ENCODE measurements around the gene TBL1X.

TBL1X gene

DNA sequence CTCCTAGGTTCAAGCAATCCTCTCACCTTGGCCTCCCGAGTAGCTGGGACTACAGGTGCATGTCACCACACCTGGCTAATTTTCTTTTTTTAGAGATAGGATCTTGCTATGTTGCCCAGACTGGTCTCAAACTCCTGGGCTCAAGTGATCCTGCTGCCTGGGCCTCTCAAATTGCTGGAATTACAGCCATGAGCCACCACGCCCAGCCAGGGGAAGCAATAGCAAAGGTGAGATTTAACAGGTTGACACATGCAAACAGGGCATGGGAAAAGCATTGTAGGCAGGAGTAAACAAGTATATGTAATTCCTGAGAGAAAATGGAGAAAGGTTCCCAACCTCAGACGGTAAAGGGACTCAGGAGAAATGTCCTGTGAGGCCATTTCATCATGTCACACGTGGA, 33.6 kb upstream of the TBL1X start:
- TF ChIP-seq, protein P1, sequence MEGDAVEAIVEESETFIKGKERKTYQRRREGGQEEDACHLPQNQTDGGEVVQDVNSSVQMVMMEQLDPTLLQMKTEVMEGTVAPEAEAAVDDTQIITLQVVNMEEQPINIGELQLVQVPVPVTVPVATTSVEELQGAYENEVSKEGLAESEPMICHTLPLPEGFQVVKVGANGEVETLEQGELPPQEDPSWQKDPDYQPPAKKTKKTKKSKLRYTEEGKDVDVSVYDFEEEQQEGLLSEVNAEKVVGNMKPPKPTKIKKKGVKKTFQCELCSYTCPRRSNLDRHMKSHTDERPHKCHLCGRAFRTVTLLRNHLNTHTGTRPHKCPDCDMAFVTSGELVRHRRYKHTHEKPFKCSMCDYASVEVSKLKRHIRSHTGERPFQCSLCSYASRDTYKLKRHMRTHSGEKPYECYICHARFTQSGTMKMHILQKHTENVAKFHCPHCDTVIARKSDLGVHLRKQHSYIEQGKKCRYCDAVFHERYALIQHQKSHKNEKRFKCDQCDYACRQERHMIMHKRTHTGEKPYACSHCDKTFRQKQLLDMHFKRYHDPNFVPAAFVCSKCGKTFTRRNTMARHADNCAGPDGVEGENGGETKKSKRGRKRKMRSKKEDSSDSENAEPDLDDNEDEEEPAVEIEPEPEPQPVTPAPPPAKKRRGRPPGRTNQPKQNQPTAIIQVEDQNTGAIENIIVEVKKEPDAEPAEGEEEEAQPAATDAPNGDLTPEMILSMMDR (IDR thresholded peaks at IDR 0.05), result no peak

DNA sequence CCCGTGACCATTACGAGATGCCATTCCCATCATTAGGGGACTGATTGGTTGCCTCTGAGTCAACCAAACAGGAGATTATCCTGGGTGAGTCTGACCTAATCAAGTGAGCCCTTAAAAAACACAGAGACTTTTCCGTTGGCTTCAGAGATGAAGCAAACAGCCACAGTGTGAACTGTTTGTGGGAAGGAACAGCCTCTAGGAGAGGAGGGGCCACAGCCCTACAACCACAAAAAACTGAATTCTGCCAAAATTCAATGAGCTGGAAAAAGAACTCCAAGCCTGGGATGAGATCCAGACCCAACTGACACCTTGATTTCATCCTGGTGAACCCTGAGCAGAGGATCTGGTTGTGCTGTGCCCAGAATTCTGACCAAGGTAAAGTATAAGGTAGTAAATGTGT, 31.3 kb upstream of the TBL1X start:
- TF ChIP-seq, protein P1 (IDR thresholded peaks at IDR 0.05), result no peak

GRCh38 chrX:9434051-9434550, 30.8 kb upstream of the TBL1X start:
- TF ChIP-seq, protein P1 (IDR thresholded peaks at IDR 0.05), result no peak

GRCh38 chrX:9436812-9437211, 28.0 kb upstream of the TBL1X start:
- TF ChIP-seq, protein P1 (IDR thresholded peaks at IDR 0.05), result no peak

DNA sequence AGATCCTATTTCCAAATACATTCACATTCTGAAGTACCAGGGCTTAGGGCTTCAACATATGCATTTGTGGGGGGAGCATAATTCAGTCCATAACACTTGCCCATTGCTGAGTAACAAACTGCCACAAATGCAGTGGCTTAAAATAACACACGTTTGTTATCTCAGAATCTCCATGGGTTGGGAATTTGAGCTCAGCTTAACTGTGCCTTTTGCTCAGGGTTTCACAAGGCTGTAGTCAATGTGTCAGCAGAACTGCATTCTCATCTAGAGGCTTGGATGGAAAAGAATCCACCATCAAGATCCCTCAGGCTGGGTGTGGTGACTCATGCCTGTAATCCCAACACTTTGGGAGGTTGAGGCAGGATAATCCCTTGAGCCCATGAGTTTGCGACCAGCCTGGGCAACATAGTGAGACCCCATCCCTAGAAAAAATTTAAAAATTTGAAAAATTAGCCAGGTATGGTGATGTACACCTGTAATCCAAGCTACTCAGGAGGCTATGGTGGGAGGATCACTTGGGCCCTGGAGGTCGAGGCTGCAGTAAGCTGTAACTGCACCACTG, 25.8 kb upstream of the TBL1X start:
- TF ChIP-seq, protein P1 (IDR thresholded peaks at IDR 0.05), result no peak

DNA sequence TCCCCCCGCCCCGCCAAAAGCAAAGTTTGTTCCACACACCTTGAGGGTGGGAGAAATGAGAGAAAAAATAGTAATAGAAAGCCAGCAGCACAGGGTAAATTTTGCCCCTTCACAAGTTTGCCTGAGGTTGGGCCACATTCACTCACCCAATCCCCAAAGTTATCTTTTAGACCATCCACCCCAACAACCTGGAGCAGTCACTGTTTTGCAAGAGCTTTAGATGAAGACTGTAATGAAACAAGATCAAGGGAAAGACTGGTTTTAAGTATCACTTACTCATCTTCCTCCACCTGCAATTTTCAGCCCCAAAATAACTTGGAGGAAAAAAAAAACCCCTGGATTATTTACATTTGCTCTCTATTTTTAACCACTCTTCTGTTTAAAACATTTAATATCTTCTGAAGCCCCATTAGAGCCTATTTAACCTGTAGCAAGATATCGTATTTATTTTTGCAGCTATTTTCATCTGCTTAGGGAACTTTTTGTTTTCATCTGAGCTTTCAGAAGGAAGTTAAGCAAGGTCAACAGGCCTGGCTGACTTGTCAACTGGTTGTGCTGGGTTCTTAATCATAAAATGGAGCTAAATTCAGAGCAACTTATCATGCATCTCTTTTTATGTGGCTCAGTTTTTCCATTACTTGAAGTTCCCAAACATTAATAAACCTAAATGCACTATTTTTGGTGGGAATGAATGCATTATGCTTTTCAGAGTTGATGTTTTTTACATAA, 24.6 kb upstream of the TBL1X start:
- TF ChIP-seq, protein P1 (IDR thresholded peaks at IDR 0.05), result no peak

GRCh38 chrX:9442056-9442455, 22.8 kb upstream of the TBL1X start:
- TF ChIP-seq, protein P1 (IDR thresholded peaks at IDR 0.05), result no peak

All from LNCAP (cell line).